IPS-20b (cell line): ENCODE data around the gene NUP214.
"Not testable (repeated sequence)": the region's sequence is repeated elsewhere in the genome, so short reads cannot be mapped to it uniquely, and the experiment has no call there.

Source experiments
- H3K27ac ChIP-seq: one replicate; pipeline ENCODE4 v1.5.1; 2013; ENCODE audit warnings: low read length
- H3K27me3 ChIP-seq: 2 replicates; pipeline ENCODE4 v1.6.1; 2013; ENCODE audit warnings: mild to moderate bottlenecking, low read length, inconsistent platforms; ENCODE audit not compliant: insufficient read depth
- H3K36me3 ChIP-seq: 2 replicates; pipeline ENCODE4 v1.6.1; 2013; ENCODE audit warnings: low read depth, mild to moderate bottlenecking, inconsistent platforms, low read length, moderate library complexity; ENCODE audit not compliant: insufficient read depth
- H3K4me1 ChIP-seq: 2 replicates; pipeline ENCODE4 v1.6.1; 2013; ENCODE audit warnings: mild to moderate bottlenecking, control low read depth, inconsistent platforms, low read length, moderate library complexity; ENCODE audit not compliant: insufficient read depth
- H3K4me3 ChIP-seq: 2 replicates; pipeline ENCODE4 v1.5.1; 2013; ENCODE audit warnings: mild to moderate bottlenecking, low read length, inconsistent platforms
- H3K9ac ChIP-seq: 2 replicates; pipeline ENCODE4 v1.6.1; 2013; ENCODE audit warnings: low read depth, mild to moderate bottlenecking, inconsistent platforms, low read length, moderate library complexity
- H3K9me3 ChIP-seq: 2 replicates; pipeline ENCODE4 v1.6.1; 2013; ENCODE audit warnings: mild to moderate bottlenecking, low read depth, low read length, inconsistent platforms; ENCODE audit not compliant: insufficient read depth

Gene NUP214

GRCh38 chr9:131187957-131188356 is 62.6 kb downstream of the NUP214 start:
- H3K27me3 ChIP-seq, result no peaks in the 10 kb centered on the region
- no peak overlapping the region for H3K4me3 ChIP-seq
- peaks cover 80% of the 10 kb centered on the region for H3K36me3 ChIP-seq

GRCh38 chr9:131188976-131189375 is 63.6 kb downstream of the NUP214 start:
- no peaks in the 10 kb centered on the region for H3K9me3 ChIP-seq
- peaks cover 80% of the 10 kb centered on the region for H3K36me3 ChIP-seq
- no peaks in the 10 kb centered on the region for H3K4me1 ChIP-seq
- no peak overlapping the region for H3K4me3 ChIP-seq
- H3K27me3 ChIP-seq, result no peaks in the 10 kb centered on the region
- no peak overlapping the region for H3K27ac ChIP-seq
- H3K9ac ChIP-seq, result no peak overlapping the region

More at GRCh38 chr9:131187957-131188356, 62.6 kb downstream of the NUP214 start:
- H3K27ac ChIP-seq, result no peak overlapping the region
- H3K4me1 ChIP-seq, result no peaks in the 10 kb centered on the region
- no peak overlapping the region for H3K9ac ChIP-seq
- no peaks in the 10 kb centered on the region for H3K9me3 ChIP-seq

- Histone ChIP-seq H3K4me1 (no peaks in the 10 kb centered on the region), H3K9ac (no peak overlapping the region), H3K4me3 (no peak overlapping the region), H3K9me3 (no peaks in the 10 kb centered on the region), H3K27ac (no peak overlapping the region), H3K27me3 (no peaks in the 10 kb centered on the region), H3K36me3 (peaks cover 85% of the 10 kb centered on the region)
Measured at GRCh38 chr9:131190191-131190590, 64.8 kb downstream of the NUP214 start.

- H3K27ac ChIP-seq, H3K4me3 ChIP-seq, H3K4me1 ChIP-seq, H3K9ac ChIP-seq, H3K9me3 ChIP-seq, H3K27me3 ChIP-seq: not testable (repeated sequence)
- peaks cover 82% of the 10 kb centered on the region for H3K36me3 ChIP-seq
Measured at GRCh38 chr9:131191032-131191431, 65.6 kb downstream of the NUP214 start.

- H3K9ac ChIP-seq, result no peak overlapping the region
- H3K36me3 ChIP-seq, result peaks cover 81% of the 10 kb centered on the region
Measured at GRCh38 chr9:131191857-131192256, 66.5 kb downstream of the NUP214 start.

GRCh38 chr9:131193051-131193450 is 67.7 kb downstream of the NUP214 start:
- no peak overlapping the region for H3K9ac ChIP-seq
- no peaks in the 10 kb centered on the region for H3K9me3 ChIP-seq
- H3K36me3 ChIP-seq, result peaks cover 81% of the 10 kb centered on the region
- H3K27ac ChIP-seq, result no peak overlapping the region
- no peaks in the 10 kb centered on the region for H3K4me1 ChIP-seq
- no peaks in the 10 kb centered on the region for H3K27me3 ChIP-seq
- H3K4me3 ChIP-seq, result no peak overlapping the region

More at GRCh38 chr9:131191857-131192256, 66.5 kb downstream of the NUP214 start:
- Histone ChIP-seq H3K27ac (no peak overlapping the region), H3K27me3 (no peaks in the 10 kb centered on the region), H3K9me3 (no peaks in the 10 kb centered on the region), H3K4me1 (no peaks in the 10 kb centered on the region), H3K4me3 (no peak overlapping the region)

- no peaks in the 10 kb centered on the region for H3K4me1 ChIP-seq
- no peaks in the 10 kb centered on the region for H3K27me3 ChIP-seq
- no peaks in the 10 kb centered on the region for H3K9me3 ChIP-seq
- H3K9ac ChIP-seq, result no peak overlapping the region
- H3K27ac ChIP-seq, result no peak overlapping the region
- H3K4me3 ChIP-seq, result no peak overlapping the region
- H3K36me3 ChIP-seq, result peaks cover 81% of the 10 kb centered on the region
Measured at GRCh38 chr9:131194762-131195161, 69.4 kb downstream of the NUP214 start.

- Histone ChIP-seq H3K36me3 (peaks cover 82% of the 10 kb centered on the region), H3K9ac (no peak overlapping the region), H3K27ac (no peak overlapping the region), H3K4me1 (no peaks in the 10 kb centered on the region), H3K4me3 (no peak overlapping the region), H3K27me3 (no peaks in the 10 kb centered on the region), H3K9me3 (no peaks in the 10 kb centered on the region)
Measured at GRCh38 chr9:131197160-131197911, 72.0 kb downstream of the NUP214 start.

- Histone ChIP-seq H3K27ac (no peak overlapping the region), H3K36me3 (peaks cover 81% of the 10 kb centered on the region), H3K9ac (no peak overlapping the region), H3K4me3 (no peak overlapping the region), H3K9me3 (no peaks in the 10 kb centered on the region), H3K27me3 (no peaks in the 10 kb centered on the region), H3K4me1 (no peaks in the 10 kb centered on the region)
Measured at GRCh38 chr9:131198041-131198715, 72.8 kb downstream of the NUP214 start.

- Histone ChIP-seq H3K36me3 (peaks cover 82% of the 10 kb centered on the region), H3K27ac (no peak overlapping the region), H3K4me1 (peaks cover 11% of the 10 kb centered on the region; the same call in 1 of the 2 replicates), H3K27me3 (no peaks in the 10 kb centered on the region), H3K9ac (no peak overlapping the region), H3K4me3 (no peak overlapping the region), H3K9me3 (no peaks in the 10 kb centered on the region)
Measured at GRCh38 chr9:131201856-131202255, 76.5 kb downstream of the NUP214 start.

- Histone ChIP-seq H3K4me3 (peak overlapping the region; percentile 21; the same call in 1 of the 2 replicates), H3K9ac (0 out of 2 replicates have a peak overlapping the region, but pooled peaks have one; percentile 9), H3K27ac (no peak overlapping the region)
Measured at GRCh38 chr9:131203431-131204218, 78.2 kb downstream of the NUP214 start.

More at GRCh38 chr9:131203431-131204218, 78.2 kb downstream of the NUP214 start:
- H3K9me3 ChIP-seq, result no peaks in the 10 kb centered on the region
- peaks cover 77% of the 10 kb centered on the region for H3K36me3 ChIP-seq
- H3K4me1 ChIP-seq, result peaks cover 11% of the 10 kb centered on the region; the same call in 1 of the 2 replicates
- no peaks in the 10 kb centered on the region for H3K27me3 ChIP-seq
